PC-3 (cell line): ENCODE measurements around the gene EIF3F.

Experiments
- EZH2phosphoT487 ChIP-seq: fragments of 300-600 bp; sonication (generic); IDR thresholded peaks from 2 replicates; pipeline ENCODE4 v1.6.1; 2018; ENCODE audit warnings: mild to moderate bottlenecking, antibody characterized with exemption, low read length, borderline replicate concordance
- TF ChIP-seq, protein P1 (sequence below): fragments of 300-600 bp; sonication (generic); conservative IDR thresholded peaks from 2 replicates; pipeline ENCODE4 v1.5.1; 2017; ENCODE audit warnings: antibody characterized with exemption, low read depth, mild to moderate bottlenecking, low read length

DNA sequence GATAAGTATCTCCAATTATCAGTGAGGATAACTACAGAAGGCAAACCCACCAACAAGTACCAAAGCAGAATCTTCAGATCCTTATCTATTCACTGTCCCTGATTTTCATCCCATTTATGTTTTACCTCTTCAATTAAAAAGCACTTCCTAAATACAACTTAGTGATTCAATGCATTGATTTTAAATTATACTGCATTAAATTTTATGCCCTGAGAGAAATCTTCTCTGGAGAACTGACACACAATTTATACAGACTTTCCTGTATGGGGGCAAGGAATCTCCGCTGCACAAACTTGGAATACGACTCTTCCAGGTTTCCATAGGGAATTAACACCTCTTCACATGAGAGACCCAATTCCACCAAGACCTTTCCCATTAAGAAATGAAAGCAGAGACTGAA, 45.5 kb upstream of the EIF3F start, which contains the start of gene OR10A3:
- TF ChIP-seq, protein P1, sequence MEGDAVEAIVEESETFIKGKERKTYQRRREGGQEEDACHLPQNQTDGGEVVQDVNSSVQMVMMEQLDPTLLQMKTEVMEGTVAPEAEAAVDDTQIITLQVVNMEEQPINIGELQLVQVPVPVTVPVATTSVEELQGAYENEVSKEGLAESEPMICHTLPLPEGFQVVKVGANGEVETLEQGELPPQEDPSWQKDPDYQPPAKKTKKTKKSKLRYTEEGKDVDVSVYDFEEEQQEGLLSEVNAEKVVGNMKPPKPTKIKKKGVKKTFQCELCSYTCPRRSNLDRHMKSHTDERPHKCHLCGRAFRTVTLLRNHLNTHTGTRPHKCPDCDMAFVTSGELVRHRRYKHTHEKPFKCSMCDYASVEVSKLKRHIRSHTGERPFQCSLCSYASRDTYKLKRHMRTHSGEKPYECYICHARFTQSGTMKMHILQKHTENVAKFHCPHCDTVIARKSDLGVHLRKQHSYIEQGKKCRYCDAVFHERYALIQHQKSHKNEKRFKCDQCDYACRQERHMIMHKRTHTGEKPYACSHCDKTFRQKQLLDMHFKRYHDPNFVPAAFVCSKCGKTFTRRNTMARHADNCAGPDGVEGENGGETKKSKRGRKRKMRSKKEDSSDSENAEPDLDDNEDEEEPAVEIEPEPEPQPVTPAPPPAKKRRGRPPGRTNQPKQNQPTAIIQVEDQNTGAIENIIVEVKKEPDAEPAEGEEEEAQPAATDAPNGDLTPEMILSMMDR: no peak
- TF ChIP-seq EZH2phosphoT487: no peak
